ENCODE data around the gene BRIP1.

- TF ChIP-seq CTCF (IDR thresholded peaks at IDR 0.05; ENCODE audit: low read depth, low read length) (no peak), POLR2A (IDR thresholded peaks at IDR 0.05; ENCODE audit: extremely low read depth, insufficient read length) (no peak), MAX (IDR thresholded peaks at IDR 0.05; ENCODE audit: low read depth, low read length) (no peak)
Observed at GRCh38 chr17:61686113-61686512, 177.2 kb downstream of the BRIP1 start.

All from NB4 (cell line).